IMR-90 (cell line): ENCODE measurements around the gene NELL1. TPM values are rescaled to one million over a fixed set of nuclear protein-coding genes. Genes with fewer than 3 reads are reported as not detected.

Experiments used
- ATAC-seq: fragments of 200-7000 bp; cut with Tn5 transposase; 2 replicates; pipeline ENCODE4 v1.9.1; 2020; ENCODE audit warnings: low read depth, mild to moderate bottlenecking, moderate library complexity
- BruUV-seq: library from RNA; stranded (reverse); fragments of 400-500 nt; replicated peaks from 2 replicates; lab custom pipeline; 2021; lab: Mats Ljungman, UMichigan
- CTCF ChIA-PET: fragments of 300-600 bp; formaldehyde crosslinking; extraction: SDS; loops from one replicate; lab custom pipeline; 2021; ENCODE audit warnings: antibody characterized with exemption; lab: Yijun Ruan, JAX
- POLR2A ChIA-PET: fragments of 300-600 bp; sonication (Branson Sonifier 250); formaldehyde crosslinking; loops from one replicate; lab custom pipeline; 2022; ENCODE audit warnings: antibody characterized with exemption; ENCODE audit not compliant: unreplicated experiment; lab: Charles Lee
- DNase-seq: peaks from one replicate; pipeline ENCODE4 v3.0.0; 2013
- H2AFZ ChIP-seq: replicated peaks from 2 replicates; pipeline ENCODE3; 2013; ENCODE audit warnings: low read length, mild to moderate bottlenecking; ENCODE audit not compliant: poor library complexity
- H2AK5ac ChIP-seq: 2 replicates; pipeline ENCODE4 v1.6.1; 2013; ENCODE audit warnings: low read depth, low read length, inconsistent platforms
- H2AK9ac ChIP-seq: replicated peaks from 2 replicates; pipeline ENCODE3; 2013; ENCODE audit warnings: mild to moderate bottlenecking, low read depth, low read length, moderate library complexity; ENCODE audit not compliant: poor library complexity
- H2BK120ac ChIP-seq: 2 replicates; pipeline ENCODE4 v1.6.1; 2013; ENCODE audit warnings: low read depth, low read length, inconsistent platforms
- H2BK15ac ChIP-seq: 3 replicates; pipeline ENCODE4 v1.6.1; 2013; ENCODE audit warnings: low read depth, low read length, inconsistent platforms
- H2BK20ac ChIP-seq: 2 replicates; pipeline ENCODE4 v1.6.1; 2013; ENCODE audit warnings: low read depth, mild to moderate bottlenecking, inconsistent platforms, low read length, moderate library complexity
- H2BK5ac ChIP-seq: 2 replicates; pipeline ENCODE4 v1.6.1; 2013; ENCODE audit warnings: mild to moderate bottlenecking, low read depth, low read length, inconsistent platforms; ENCODE audit not compliant: poor library complexity, severe bottlenecking
- H3K14ac ChIP-seq: replicated peaks from 2 replicates; pipeline ENCODE4 v1.6.1; 2013; ENCODE audit warnings: low read depth, low read length, inconsistent platforms
- H3K18ac ChIP-seq: 2 replicates; pipeline ENCODE4 v1.6.1; 2013; ENCODE audit warnings: low read depth, low read length, control low read depth
- H3K23ac ChIP-seq: 2 replicates; pipeline ENCODE4 v1.6.1; 2013; ENCODE audit warnings: low read depth, low read length, inconsistent platforms
- H3K27ac ChIP-seq: 2 replicates; pipeline ENCODE4 v1.5.1; 2013; ENCODE audit warnings: mild to moderate bottlenecking, control low read depth, low read length; ENCODE audit not compliant: insufficient read depth
- H3K27me3 ChIP-seq: 2 replicates; pipeline ENCODE4 v1.6.1; 2013; ENCODE audit warnings: low read length; ENCODE audit not compliant: control insufficient read depth, insufficient read depth
- H3K36me3 ChIP-seq: 2 replicates; pipeline ENCODE4 v1.6.1; 2013; ENCODE audit warnings: low read length, mixed read lengths; ENCODE audit not compliant: control insufficient read depth, insufficient read depth
- H3K4ac ChIP-seq: 2 replicates; pipeline ENCODE4 v1.6.1; 2013; ENCODE audit warnings: low read depth, low read length, inconsistent platforms
- H3K4me1 ChIP-seq: 2 replicates; pipeline ENCODE4 v1.6.1; 2013; ENCODE audit warnings: low read length, mixed read lengths; ENCODE audit not compliant: control insufficient read depth, insufficient read depth
- H3K4me2 ChIP-seq: 2 replicates; pipeline ENCODE4 v1.6.1; 2013; ENCODE audit warnings: low read depth, mild to moderate bottlenecking, control low read depth, low read length, moderate library complexity
- H3K4me3 ChIP-seq: 2 replicates; pipeline ENCODE4 v1.5.1; 2013; ENCODE audit warnings: low read depth, mild to moderate bottlenecking, control low read depth, low read length, moderate library complexity; ENCODE audit not compliant: insufficient read depth
- H3K56ac ChIP-seq: 2 replicates; pipeline ENCODE4 v1.6.1; 2013; ENCODE audit warnings: low read length, inconsistent platforms; ENCODE audit not compliant: insufficient read depth; ENCODE audit errors: extremely low read depth
- H3K79me1 ChIP-seq, 2 experiments: 2 replicates each; pipeline ENCODE4 v1.6.1; 2013; ENCODE audit warnings: low read length in 2 of 2, inconsistent platforms in 1 of 2, low read depth in 1 of 2
- H3K9ac ChIP-seq: 2 replicates; pipeline ENCODE4 v1.6.1; 2013; ENCODE audit warnings: low read depth, low read length, control low read depth
- H3K9me1 ChIP-seq: 2 replicates; pipeline ENCODE4 v1.6.1; 2013; ENCODE audit warnings: low read length, inconsistent platforms; ENCODE audit not compliant: insufficient read depth
- H3K9me3 ChIP-seq: 2 replicates; pipeline ENCODE4 v1.6.1; 2013; ENCODE audit warnings: low read length; ENCODE audit not compliant: control insufficient read depth, insufficient read depth
- H4K20me1 ChIP-seq: 2 replicates; pipeline ENCODE4 v1.6.1; 2013; ENCODE audit warnings: low read length, inconsistent platforms; ENCODE audit not compliant: insufficient read depth
- H4K5ac ChIP-seq: 2 replicates; pipeline ENCODE4 v1.6.1; 2013; ENCODE audit warnings: mild to moderate bottlenecking, low read depth, low read length, control low read depth
- H4K8ac ChIP-seq, 2 experiments: 2 replicates each; pipeline ENCODE4 v1.6.1; 2013; ENCODE audit warnings: low read depth in 2 of 2, low read length in 2 of 2, control low read depth in 1 of 2, inconsistent platforms in 1 of 2
- H4K91ac ChIP-seq: 2 replicates; pipeline ENCODE4 v1.6.1; 2013; ENCODE audit warnings: low read depth, low read length, inconsistent platforms; ENCODE audit not compliant: insufficient read depth
- BHLHE40 ChIP-seq: fragments of 150-350 bp; IDR thresholded peaks from 2 replicates; pipeline ENCODE4 v1.6.1; 2016; ENCODE audit warnings: mild to moderate bottlenecking, low read depth, low read length
- CEBPB ChIP-seq: IDR thresholded peaks from 2 replicates; pipeline ENCODE4 v1.6.1; 2012; ENCODE audit warnings: low read depth, low read length, improper control_type of control experiment
- CHD1 ChIP-seq: IDR thresholded peaks from 2 replicates; pipeline ENCODE4 v1.6.1; 2012; ENCODE audit warnings: low read depth, low read length, improper control_type of control experiment
- MXI1 ChIP-seq: IDR thresholded peaks from 2 replicates; pipeline ENCODE4 v1.6.1; 2012; ENCODE audit warnings: low read depth, mild to moderate bottlenecking, low read length, moderate library complexity, borderline replicate concordance
- NFE2L2 ChIP-seq: fragments of 150-350 bp; IDR thresholded peaks from 2 replicates; pipeline ENCODE4 v1.6.1; 2016; ENCODE audit warnings: low read depth, mild to moderate bottlenecking, low read length
- POLR2A ChIP-seq: IDR thresholded peaks from 2 replicates; pipeline ENCODE4 v1.6.1; 2012; ENCODE audit warnings: mild to moderate bottlenecking, low read depth, low read length
- RAD21 ChIP-seq: IDR thresholded peaks from 2 replicates; pipeline ENCODE4 v1.6.1; 2012; ENCODE audit warnings: low read length, improper control_type of control experiment
- RCOR1 ChIP-seq: IDR thresholded peaks from 2 replicates; pipeline ENCODE4 v1.6.1; 2012; ENCODE audit warnings: mild to moderate bottlenecking, low read length, improper control_type of control experiment; ENCODE audit not compliant: insufficient replicate concordance
- RFX5 ChIP-seq: IDR thresholded peaks from 2 replicates; pipeline ENCODE4 v1.8.0; 2012; ENCODE audit warnings: low read depth, mild to moderate bottlenecking, low read length, moderate library complexity
- WGBS, 2 experiments: methylation state at CpG; one replicate each; pipeline versions ENCODE4 v1.1.5 to v1.1.7; 2013; ENCODE audit warnings: missing lambda C conversion rate in 2 of 2; ENCODE audit not compliant: insufficient read length in 1 of 2; ENCODE audit errors: extremely low coverage in 2 of 2; 5-methylcytosine and 5-hydroxymethylcytosine counted together
- dilution Hi-C: fragments of 300-500 bp; cut with HindIII; formaldehyde crosslinking; loops from one replicate; pipeline ENCODE4 v1.14.3; 2018; ENCODE audit warnings: low sequenced_read_pairs; ENCODE audit not compliant: unreplicated experiment
- in situ Hi-C: fragments of 300-500 bp; cut with MboI; formaldehyde crosslinking; loops from 3 replicates; pipeline ENCODE4 v1.14.3; 2019; ENCODE audit warnings: low sequenced_read_pairs, inconsistent platforms, mixed read lengths
- intact Hi-C: fragments of 100-400 bp; cut with micrococcal nuclease; formaldehyde crosslinking; loops from 2 replicates; pipeline ENCODE4 v1.10.0; 2022
- polyA plus RNA-seq, 3 experiments: library from polyadenylated mRNA; depleted of rRNA; stranded (reverse); fragments of >200 nt; gene quantifications; 2 replicates each; pipeline ENCODE4 v1.2.3, GENCODE V29; 2012; ENCODE audit warnings: low replicate concordance in 1 of 3
- total RNA-seq: library from RNA; depleted of rRNA; stranded (reverse); fragments of >200 nt; gene quantifications from 2 replicates; pipeline ENCODE4 v1.2.3, GENCODE V29; 2012
- TF ChIP-seq, protein P1 (sequence below): fragments of 150-350 bp; IDR thresholded peaks from 2 replicates; pipeline ENCODE4 v1.6.1; 2016; ENCODE audit warnings: low read depth, mild to moderate bottlenecking, low read length, moderate library complexity, borderline replicate concordance

Gene NELL1
- total and polyA plus RNA-seq, 2 of the 4 experiments (the other 2 are of a cell fraction) = not detected

DNA sequence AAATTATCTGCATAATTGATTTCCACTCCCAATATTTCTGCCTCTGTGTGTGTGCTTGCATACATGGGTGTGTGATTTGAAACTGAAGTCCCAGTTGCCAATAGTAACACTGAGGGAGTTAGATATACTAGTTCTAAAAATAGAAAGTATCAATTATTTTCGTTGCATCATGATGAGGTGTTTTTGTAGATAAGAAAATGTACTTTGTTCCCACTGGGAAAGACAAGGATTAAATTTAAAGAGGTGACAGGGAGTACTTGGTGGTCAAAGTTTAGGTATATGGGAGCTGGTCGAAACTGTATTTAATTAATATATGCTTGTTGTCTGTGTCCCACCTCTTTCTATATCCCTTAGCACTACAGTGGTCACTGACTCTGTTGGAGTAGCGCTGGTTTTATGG is 444.5 kb downstream of the NELL1 start:
- peaks cover 6% of the 10 kb centered on the region for H3K9me3 ChIP-seq
- TF ChIP-seq RAD21 (no peak), CEBPB (no peak), POLR2A (no peak), RCOR1 (no peak), NFE2L2 (no peak), BHLHE40 (no peak), RFX5 (no peak), MXI1 (no peak), CHD1 (no peak)
- TF ChIP-seq, protein P1, sequence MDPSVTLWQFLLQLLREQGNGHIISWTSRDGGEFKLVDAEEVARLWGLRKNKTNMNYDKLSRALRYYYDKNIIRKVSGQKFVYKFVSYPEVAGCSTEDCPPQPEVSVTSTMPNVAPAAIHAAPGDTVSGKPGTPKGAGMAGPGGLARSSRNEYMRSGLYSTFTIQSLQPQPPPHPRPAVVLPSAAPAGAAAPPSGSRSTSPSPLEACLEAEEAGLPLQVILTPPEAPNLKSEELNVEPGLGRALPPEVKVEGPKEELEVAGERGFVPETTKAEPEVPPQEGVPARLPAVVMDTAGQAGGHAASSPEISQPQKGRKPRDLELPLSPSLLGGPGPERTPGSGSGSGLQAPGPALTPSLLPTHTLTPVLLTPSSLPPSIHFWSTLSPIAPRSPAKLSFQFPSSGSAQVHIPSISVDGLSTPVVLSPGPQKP = no peak
- no peaks in the 10 kb centered on the region for H3K4me1 ChIP-seq
- no peak overlapping the region for H3K27ac ChIP-seq
- no peak overlapping the region for H2BK20ac ChIP-seq
- no peak overlapping the region for H4K91ac ChIP-seq
- H2AFZ ChIP-seq = no peak overlapping the region
- H4K8ac ChIP-seq = no peak overlapping the region
- no peak overlapping the region for H2BK15ac ChIP-seq
- no peak overlapping the region for H3K4me2 ChIP-seq
- H3K9me1 ChIP-seq = no peaks in the 10 kb centered on the region
- no peaks in the 10 kb centered on the region for H3K36me3 ChIP-seq
- no peak overlapping the region for H3K4ac ChIP-seq
- no peak overlapping the region for H3K23ac ChIP-seq
- ChIA-PET CTCF (no interaction called here), POLR2A (no interaction called here)
- H2AK9ac ChIP-seq = no peak overlapping the region
- H2BK120ac ChIP-seq = no peak overlapping the region
- H3K27me3 ChIP-seq = no peaks in the 10 kb centered on the region
- no peak overlapping the region for H2AK5ac ChIP-seq
- dilution Hi-C loops = no loop called here
- BruUV-seq = no TSS peak
- H2BK5ac ChIP-seq = no peak overlapping the region
- no peak for ATAC-seq
- H3K18ac ChIP-seq = no peak overlapping the region
- WGBS, 2 experiments = no CpG with 5 or more reads among the region's 3 CpGs
- intact Hi-C loops = no loop called here
- no peak overlapping the region for H4K5ac ChIP-seq
- in situ Hi-C loops = no loop called here
- H3K14ac ChIP-seq = no peak overlapping the region
- H3K56ac ChIP-seq = no peak overlapping the region
- no peaks in the 10 kb centered on the region for H4K20me1 ChIP-seq
- no peak overlapping the region for H3K9ac ChIP-seq
- H3K4me3 ChIP-seq = no peak overlapping the region
- DNase-seq = no peak
- H3K79me1 ChIP-seq = no peaks in the 10 kb centered on the region
